HepG2 (cell line): Measurements from ENCODE around the gene ACTG2. TPM values are rescaled to one million over a fixed set of nuclear protein-coding genes. Genes with fewer than 3 reads are reported as not detected.

ENCODE experiments used
- ARNT ChIP-seq: fragments of 450-650 bp; IDR thresholded peaks from 2 replicates; pipeline ENCODE4 v1.6.1; 2017
- ATF2 ChIP-seq: sonication (generic); formaldehyde crosslinking; IDR thresholded peaks from 2 replicates; pipeline ENCODE4 v1.4.0; 2020; ENCODE audit warnings: missing genetic modification reagents
- DNMT3B ChIP-seq: conservative IDR thresholded peaks from 2 replicates; pipeline ENCODE4 v1.6.1; 2016; ENCODE audit warnings: missing biosample characterization, control low read depth
- DZIP1 ChIP-seq: sonication (generic); formaldehyde crosslinking; IDR thresholded peaks from 2 replicates; pipeline ENCODE4 v1.5.0; 2020; ENCODE audit warnings: mild to moderate bottlenecking, missing genetic modification reagents
- GMEB2 ChIP-seq: IDR thresholded peaks from 2 replicates; pipeline ENCODE4 v1.6.1; 2016; ENCODE audit warnings: missing biosample characterization, missing genetic modification reagents, low read depth
- HIVEP1 ChIP-seq: sonication (generic); formaldehyde crosslinking; IDR thresholded peaks from 2 replicates; pipeline ENCODE4 v1.4.0; 2020; ENCODE audit warnings: mild to moderate bottlenecking, missing genetic modification reagents
- KMT2B ChIP-seq: IDR thresholded peaks from 2 replicates; pipeline ENCODE4 v1.6.1; 2016; ENCODE audit warnings: missing genetic modification reagents, missing compliant biosample characterization
- NKX3-1 ChIP-seq: sonication (generic); formaldehyde crosslinking; IDR thresholded peaks from 2 replicates; pipeline ENCODE4 v1.5.0; 2020; ENCODE audit warnings: missing genetic modification reagents
- PAF1 ChIP-seq: IDR thresholded peaks from 2 replicates; pipeline ENCODE4 v1.6.1; 2016; ENCODE audit warnings: missing genetic modification reagents, missing compliant biosample characterization
- RARA ChIP-seq: IDR thresholded peaks from 2 replicates; pipeline ENCODE4 v1.6.1; 2016; ENCODE audit warnings: missing genetic modification reagents, missing compliant biosample characterization
- SMARCC2 ChIP-seq: fragments of 450-650 bp; IDR thresholded peaks from 2 replicates; pipeline ENCODE4 v1.6.1; 2017; ENCODE audit warnings: antibody characterized with exemption, mild to moderate bottlenecking
- ZFP90 ChIP-seq: sonication (generic); formaldehyde crosslinking; IDR thresholded peaks from 2 replicates; pipeline ENCODE4 v1.8.0; 2022; ENCODE audit warnings: missing genetic modification reagents, mild to moderate bottlenecking, inconsistent platforms, borderline replicate concordance
- ZKSCAN5 ChIP-seq: sonication (generic); formaldehyde crosslinking; IDR thresholded peaks from 2 replicates; pipeline ENCODE4 v1.5.1; 2020; ENCODE audit warnings: mild to moderate bottlenecking, missing genetic modification reagents
- ZNF136 ChIP-seq: sonication (generic); formaldehyde crosslinking; IDR thresholded peaks from 2 replicates; pipeline ENCODE4 v1.8.1; 2022; ENCODE audit warnings: low read depth, mild to moderate bottlenecking, moderate library complexity, missing genetic modification reagents
- ZNF224 ChIP-seq: sonication (generic); formaldehyde crosslinking; IDR thresholded peaks from 2 replicates; pipeline ENCODE4 v1.5.0; 2020; ENCODE audit warnings: mild to moderate bottlenecking, missing genetic modification reagents
- ZNF264 ChIP-seq: sonication (generic); formaldehyde crosslinking; IDR thresholded peaks from 2 replicates; pipeline ENCODE4 v1.4.0; 2020; ENCODE audit warnings: missing genetic modification reagents
- ZNF331 ChIP-seq: sonication (generic); formaldehyde crosslinking; IDR thresholded peaks from 2 replicates; pipeline ENCODE4 v1.4.0; 2020; ENCODE audit warnings: missing genetic modification reagents
- ZNF432 ChIP-seq: sonication (generic); formaldehyde crosslinking; IDR thresholded peaks from 2 replicates; pipeline ENCODE4 v1.5.0; 2020; ENCODE audit warnings: missing genetic modification reagents, mild to moderate bottlenecking, borderline replicate concordance
- ZNF451 ChIP-seq: sonication (generic); formaldehyde crosslinking; IDR thresholded peaks from 2 replicates; pipeline ENCODE4 v1.5.0; 2020; ENCODE audit warnings: mild to moderate bottlenecking, missing genetic modification reagents
- ZNF670 ChIP-seq: sonication (generic); formaldehyde crosslinking; IDR thresholded peaks from 2 replicates; pipeline ENCODE4 v1.8.0; 2022; ENCODE audit warnings: mild to moderate bottlenecking, missing genetic modification reagents, borderline replicate concordance
- ZNF781 ChIP-seq: sonication (generic); formaldehyde crosslinking; IDR thresholded peaks from 2 replicates; pipeline ENCODE4 v1.5.1; 2020; ENCODE audit warnings: borderline replicate concordance, mild to moderate bottlenecking, missing genetic modification reagents; ENCODE audit errors: not compliant biosample characterization
- ZNF83 ChIP-seq: sonication (generic); formaldehyde crosslinking; IDR thresholded peaks from 2 replicates; pipeline ENCODE4 v1.4.0; 2020; ENCODE audit warnings: missing genetic modification reagents, mild to moderate bottlenecking, borderline replicate concordance
- ZSCAN31 ChIP-seq: sonication (generic); formaldehyde crosslinking; IDR thresholded peaks from 2 replicates; pipeline ENCODE4 v1.5.0; 2020; ENCODE audit warnings: low read depth, mild to moderate bottlenecking, missing genetic modification reagents
- ZZZ3 ChIP-seq: sonication (generic); formaldehyde crosslinking; IDR thresholded peaks from 2 replicates; pipeline ENCODE4 v1.4.0; 2020; ENCODE audit warnings: missing genetic modification reagents, mild to moderate bottlenecking, borderline replicate concordance
- polyA plus RNA-seq, 8 experiments: library from polyadenylated mRNA; depleted of rRNA in 3 of 8; stranded (reverse) in 7 of 8; unstranded in 1 of 8; fragments of >200 nt; fragmentation: Illumina TruSeq in 4 of 8; extraction: Trizol in 4 of 8; gene quantifications; 2 replicates each; pipeline versions ENCODE4 v1.2.1 to v1.2.3, GENCODE V29; 2011 to 2016; ENCODE audit warnings: low read depth in 4 of 8, missing spikeins in 1 of 8, mixed read lengths in 1 of 8; ENCODE audit not compliant: insufficient read depth in 1 of 8
- total RNA-seq, 5 experiments: library from RNA; depleted of rRNA; stranded (reverse); fragments of >200 nt; fragmentation: Illumina TruSeq; extraction: Trizol; gene quantifications; 2 replicates each; pipeline ENCODE4 v1.2.3, GENCODE V29; 2016; ENCODE audit warnings: low read depth in 1 of 5

Gene ACTG2
- total and polyA plus RNA-seq, 2 of the 13 experiments (the other 11 are each of a cell fraction or from before 2014, with no cell fraction given): 0.13 TPM; not detected in 1

- TF ChIP-seq GMEB2 (CRISPR knock-in tag): peak; percentile 74; the same call in 1 of the 2 replicates
- TF ChIP-seq ZSCAN31 (CRISPR knock-in tag): peak; percentile 96
- peak; percentile 74; the same call in 1 of the 2 replicates for TF ChIP-seq ZNF451
- peak; percentile 51; the same call in 1 of the 2 replicates for TF ChIP-seq ZKSCAN5 (CRISPR knock-in tag)
- TF ChIP-seq ARNT: no peak
- peak; percentile 96 for TF ChIP-seq ZZZ3 (CRISPR knock-in tag)
- TF ChIP-seq RARA (CRISPR knock-in tag): peak; percentile 60
- peak; percentile 83; the same call in 1 of the 2 replicates for TF ChIP-seq ZNF224
- TF ChIP-seq DZIP1 (CRISPR knock-in tag): peak; percentile 88; the same call in 1 of the 2 replicates
- TF ChIP-seq DNMT3B (CRISPR knock-in tag): 0 out of 2 replicates have a peak, but pooled peaks have one; percentile 31
- TF ChIP-seq ZNF432 (CRISPR knock-in tag): no peak
- peak; percentile 95 for TF ChIP-seq ZNF781 (CRISPR knock-in tag)
- peak; percentile 58; the same call in 1 of the 2 replicates for TF ChIP-seq NKX3-1
- peak; percentile 98 for TF ChIP-seq KMT2B
- TF ChIP-seq ZNF136 (CRISPR knock-in tag): peak; percentile 95
- no peak for TF ChIP-seq ZNF670 (CRISPR knock-in tag)
- TF ChIP-seq ZNF331 (CRISPR knock-in tag): peak; percentile 90; the same call in 1 of the 2 replicates
- TF ChIP-seq ZFP90 (CRISPR knock-in tag): peak; percentile 81; the same call in 1 of the 2 replicates
- peak; percentile 96 for TF ChIP-seq ATF2
- no peak for TF ChIP-seq PAF1
- no peak for TF ChIP-seq SMARCC2
- TF ChIP-seq ZNF264 (CRISPR knock-in tag): peak; percentile 76; the same call in 1 of the 2 replicates
- peak; percentile 82 for TF ChIP-seq HIVEP1 (CRISPR knock-in tag)
- 0 out of 2 replicates have a peak, but pooled peaks have one; percentile 24 for TF ChIP-seq ZNF83 (CRISPR knock-in tag)
Measured at GRCh38 chr2:73926493-73927327, 33.9 kb downstream of the ACTG2 start, which contains the start of gene DGUOK (continued).
